ENCODE results near the gene WNK2.
A peak's percentile ranks its signal among the peaks of the same experiment; 100 is the strongest.

DNA sequence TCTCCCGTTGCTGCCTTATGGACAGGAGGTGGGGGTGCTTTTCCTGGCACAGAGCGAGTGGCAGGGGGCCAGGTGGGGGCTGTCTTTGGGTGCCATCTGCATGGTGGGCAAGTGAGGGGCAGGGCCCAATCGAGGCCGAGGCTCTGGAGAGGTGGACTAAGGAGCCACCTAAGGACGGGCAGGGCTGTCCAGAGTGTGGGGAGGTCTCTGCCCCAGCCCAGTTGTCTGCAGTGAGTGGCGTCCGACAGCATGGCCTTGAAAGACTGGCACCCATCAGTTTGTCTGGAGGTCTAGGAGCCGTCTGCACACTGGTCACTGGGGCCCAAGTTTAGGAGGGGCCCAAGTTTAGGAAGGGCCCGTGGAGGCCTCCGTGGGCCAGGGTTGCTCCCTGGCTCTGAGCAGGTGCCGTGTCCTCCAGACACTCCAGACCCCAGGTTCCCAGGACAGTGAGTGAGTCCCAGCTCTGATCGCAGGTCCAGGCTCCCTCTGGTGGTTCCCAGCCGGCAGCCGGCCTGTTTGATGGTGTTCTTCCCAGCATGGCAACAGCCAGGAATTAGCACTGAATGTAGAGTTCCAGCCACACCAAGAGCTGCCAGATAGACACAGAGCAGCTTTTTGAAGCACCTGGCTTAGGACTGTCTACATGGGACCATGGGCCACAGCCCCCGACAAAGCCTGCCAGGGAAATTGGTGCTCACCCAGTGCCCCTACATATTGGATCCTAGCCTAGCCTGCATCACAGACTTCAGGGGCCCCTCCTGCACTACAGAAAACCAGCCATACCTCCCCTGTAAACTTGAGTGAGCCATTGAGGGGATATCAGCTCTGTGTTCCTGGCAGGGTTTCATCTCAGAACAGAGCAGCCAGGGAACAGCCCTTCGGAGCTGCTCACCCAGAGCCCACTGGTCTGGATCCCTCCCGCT, 120.9 kb downstream of the WNK2 start:
- TF ChIP-seq, protein P1, sequence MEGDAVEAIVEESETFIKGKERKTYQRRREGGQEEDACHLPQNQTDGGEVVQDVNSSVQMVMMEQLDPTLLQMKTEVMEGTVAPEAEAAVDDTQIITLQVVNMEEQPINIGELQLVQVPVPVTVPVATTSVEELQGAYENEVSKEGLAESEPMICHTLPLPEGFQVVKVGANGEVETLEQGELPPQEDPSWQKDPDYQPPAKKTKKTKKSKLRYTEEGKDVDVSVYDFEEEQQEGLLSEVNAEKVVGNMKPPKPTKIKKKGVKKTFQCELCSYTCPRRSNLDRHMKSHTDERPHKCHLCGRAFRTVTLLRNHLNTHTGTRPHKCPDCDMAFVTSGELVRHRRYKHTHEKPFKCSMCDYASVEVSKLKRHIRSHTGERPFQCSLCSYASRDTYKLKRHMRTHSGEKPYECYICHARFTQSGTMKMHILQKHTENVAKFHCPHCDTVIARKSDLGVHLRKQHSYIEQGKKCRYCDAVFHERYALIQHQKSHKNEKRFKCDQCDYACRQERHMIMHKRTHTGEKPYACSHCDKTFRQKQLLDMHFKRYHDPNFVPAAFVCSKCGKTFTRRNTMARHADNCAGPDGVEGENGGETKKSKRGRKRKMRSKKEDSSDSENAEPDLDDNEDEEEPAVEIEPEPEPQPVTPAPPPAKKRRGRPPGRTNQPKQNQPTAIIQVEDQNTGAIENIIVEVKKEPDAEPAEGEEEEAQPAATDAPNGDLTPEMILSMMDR (IDR thresholded peaks at IDR 0.05; ENCODE audit: insufficient read depth, low read depth, low read length): peak; percentile 60
- TF ChIP-seq EZH2 (IDR thresholded peaks at IDR 0.05; ENCODE audit: insufficient read depth, low read length): no peak
